GM13976 (cell line): ENCODE data around the gene CHD2.

ENCODE experiments used
- DNase-seq: peaks from one replicate; pipeline ENCODE4 v3.0.0; 2012; ENCODE audit warnings: low spot score
- CTCF ChIP-seq: IDR thresholded peaks from 2 replicates; pipeline ENCODE4 v1.5.1; 2012; ENCODE audit warnings: borderline replicate concordance, mild to moderate bottlenecking; ENCODE audit not compliant: insufficient read depth; ENCODE audit errors: extremely low read depth, missing control alignments, control extremely low read depth
- in situ Hi-C: fragments of 300-500 bp; cut with MboI; formaldehyde crosslinking; loops from one replicate; pipeline ENCODE4 v1.12.0; 2022; ENCODE audit warnings: low sequenced_read_pairs, mixed read lengths, inconsistent platforms; ENCODE audit not compliant: unreplicated experiment

The CHD2 gene

GRCh38 chr15:92936138-92936537, 36.0 kb downstream of the CHD2 start:
- DNase-seq: no peak
- in situ Hi-C loops: no loop called here
- TF ChIP-seq CTCF: no peak

GRCh38 chr15:92936693-92937092, 36.6 kb downstream of the CHD2 start:
- in situ Hi-C loops: no loop called here
- no peak for TF ChIP-seq CTCF
- DNase-seq: no peak

- DNase-seq: no peak
- in situ Hi-C loops: no loop called here
- no peak for TF ChIP-seq CTCF
Observed at GRCh38 chr15:92937901-92938300, 37.8 kb downstream of the CHD2 start.

GRCh38 chr15:92938387-92938786, 38.3 kb downstream of the CHD2 start:
- no peak for TF ChIP-seq CTCF
- in situ Hi-C loops: no loop called here
- DNase-seq: no peak

GRCh38 chr15:92941668-92942067, 41.5 kb downstream of the CHD2 start:
- no peak for DNase-seq
- no peak for TF ChIP-seq CTCF
- in situ Hi-C loops: no loop called here

GRCh38 chr15:92942706-92943105, 42.6 kb downstream of the CHD2 start:
- no peak for DNase-seq
- TF ChIP-seq CTCF: no peak
- in situ Hi-C loops: no loop called here

- in situ Hi-C loops: no loop called here
- TF ChIP-seq CTCF: no peak
- no peak for DNase-seq
Observed at GRCh38 chr15:92943581-92943980, 43.5 kb downstream of the CHD2 start.
